A673 (cell line): ENCODE measurements around the gene RAB21.

Source experiments
- EZH2 ChIP-seq: fragments of 200-600 bp; sonication (generic); IDR thresholded peaks from 2 replicates; pipeline ENCODE4 v1.6.1; 2017; ENCODE audit warnings: borderline replicate concordance, low read depth, mild to moderate bottlenecking, mixed read lengths, antibody characterized with exemption, low read length; ENCODE audit not compliant: poor library complexity, severe bottlenecking
- TF ChIP-seq, protein P1 (sequence below): fragments of 300-800, 200-600 bp; sonication (generic); conservative IDR thresholded peaks from 2 replicates; pipeline ENCODE4 v1.5.1; 2017; ENCODE audit warnings: low read depth, mild to moderate bottlenecking, antibody characterized with exemption, low read length, moderate library complexity, mixed read lengths

DNA sequence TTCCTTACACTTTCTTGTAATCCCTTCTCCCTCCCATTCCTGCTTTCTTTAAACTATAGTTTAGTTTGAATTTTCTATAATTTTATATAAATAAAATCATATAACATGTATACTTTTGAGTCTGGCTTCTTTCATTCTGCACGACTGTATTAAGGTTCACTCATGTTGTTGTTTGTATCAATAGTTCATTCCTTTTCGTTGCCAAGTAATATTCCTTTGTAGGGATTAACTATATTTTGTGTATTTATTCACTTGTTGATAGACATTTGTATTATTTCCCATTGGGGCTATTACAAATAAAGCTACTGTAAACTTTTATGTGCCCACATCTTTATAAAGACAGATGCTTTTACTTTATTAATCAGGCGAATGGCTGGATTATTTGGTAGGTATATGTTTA, 45.5 kb downstream of the RAB21 start:
- TF ChIP-seq, protein P1, sequence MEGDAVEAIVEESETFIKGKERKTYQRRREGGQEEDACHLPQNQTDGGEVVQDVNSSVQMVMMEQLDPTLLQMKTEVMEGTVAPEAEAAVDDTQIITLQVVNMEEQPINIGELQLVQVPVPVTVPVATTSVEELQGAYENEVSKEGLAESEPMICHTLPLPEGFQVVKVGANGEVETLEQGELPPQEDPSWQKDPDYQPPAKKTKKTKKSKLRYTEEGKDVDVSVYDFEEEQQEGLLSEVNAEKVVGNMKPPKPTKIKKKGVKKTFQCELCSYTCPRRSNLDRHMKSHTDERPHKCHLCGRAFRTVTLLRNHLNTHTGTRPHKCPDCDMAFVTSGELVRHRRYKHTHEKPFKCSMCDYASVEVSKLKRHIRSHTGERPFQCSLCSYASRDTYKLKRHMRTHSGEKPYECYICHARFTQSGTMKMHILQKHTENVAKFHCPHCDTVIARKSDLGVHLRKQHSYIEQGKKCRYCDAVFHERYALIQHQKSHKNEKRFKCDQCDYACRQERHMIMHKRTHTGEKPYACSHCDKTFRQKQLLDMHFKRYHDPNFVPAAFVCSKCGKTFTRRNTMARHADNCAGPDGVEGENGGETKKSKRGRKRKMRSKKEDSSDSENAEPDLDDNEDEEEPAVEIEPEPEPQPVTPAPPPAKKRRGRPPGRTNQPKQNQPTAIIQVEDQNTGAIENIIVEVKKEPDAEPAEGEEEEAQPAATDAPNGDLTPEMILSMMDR, result no peak
- TF ChIP-seq EZH2, result no peak
